Gastroesophageal sphincter (tissue), 4 donors: ENCODE results near the gene TFG. TPM values are rescaled to one million over a fixed set of nuclear protein-coding genes. Genes with fewer than 3 reads are reported as not detected.

ENCODE experiments used
- ATAC-seq: fragments of 150-250 bp; one replicate; pipeline ENCODE4 v1.9.1; 2016; ENCODE audit warnings: mild to moderate bottlenecking, moderate library complexity
- H3K27ac ChIP-seq, 4 donors: fragments of 200-600 bp; sonication (generic) in 3 of 4; 1 replicate in 3 of 4; 2 replicates in 1 of 4; pipeline ENCODE4 v1.5.1; 2016 to 2019
- H3K27me3 ChIP-seq: fragments of 200-600 bp; sonication (generic); one replicate; pipeline ENCODE4 v1.5.1; 2019
- H3K36me3 ChIP-seq, 2 donors: fragments of 200-600 bp; sonication (generic); one replicate each; pipeline ENCODE4 v1.5.1; 2019; ENCODE audit warnings: control low read depth in 1 of 2
- H3K4me1 ChIP-seq, 3 donors: fragments of 200-600 bp; sonication (generic); 1 replicate in 2 of 3; 2 replicates in 1 of 3; pipeline ENCODE4 v1.5.1; 2016 to 2019; ENCODE audit warnings: control low read depth in 2 of 3
- H3K4me3 ChIP-seq, 2 donors: fragments of 200-600 bp; sonication (generic); one replicate each; pipeline ENCODE4 v1.5.1; 2019; ENCODE audit warnings: mild to moderate bottlenecking in 1 of 2, moderate library complexity in 1 of 2
- H3K9me3 ChIP-seq, 3 donors: fragments of 200-600 bp; sonication (generic); one replicate each; pipeline ENCODE4 v1.5.1; 2017 to 2019; ENCODE audit warnings: control low read depth in 2 of 3
- EP300 ChIP-seq: sonication (generic); formaldehyde crosslinking; IDR thresholded peaks from one replicate; pipeline ENCODE4 v1.6.1; 2017; ENCODE audit warnings: antibody characterized with exemption, mild to moderate bottlenecking
- POLR2A ChIP-seq, 2 donors: fragments of 450-650 bp; IDR thresholded peaks; one replicate each; pipeline ENCODE4 v1.6.1; 2017; ENCODE audit warnings: antibody characterized with exemption in 2 of 2, mild to moderate bottlenecking in 2 of 2, moderate library complexity in 1 of 2
- POLR2AphosphoS5 ChIP-seq: sonication (generic); formaldehyde crosslinking; IDR thresholded peaks from one replicate; pipeline ENCODE4 v1.6.1; 2017; ENCODE audit warnings: antibody characterized with exemption
- WGBS, 2 donors: methylation state at CpG; one replicate each; pipeline ENCODE4 v1.1.5; 2018; ENCODE audit warnings: low coverage in 1 of 2; 5-methylcytosine and 5-hydroxymethylcytosine counted together
- total RNA-seq, 4 donors: library from RNA; depleted of rRNA; stranded (reverse); fragments of >200 nt; gene quantifications; one replicate each; pipeline ENCODE4 v1.1.0, GENCODE V29; 2016
- TF ChIP-seq, protein P1 (sequence below), 4 experiments: fragments of 200-600 bp in 2 of 4; fragments of 450-650 bp in 2 of 4; sonication (generic) in 1 of 4; IDR thresholded peaks; one replicate each; pipeline ENCODE4 v1.5.1; 2017 to 2019; ENCODE audit warnings: antibody characterized with exemption in 4 of 4, mild to moderate bottlenecking in 2 of 4, moderate library complexity in 2 of 4

The TFG gene
- total RNA-seq, 4 donors from 2014 or later, result 61.9 to 72.7 (median 64.1) TPM

DNA sequence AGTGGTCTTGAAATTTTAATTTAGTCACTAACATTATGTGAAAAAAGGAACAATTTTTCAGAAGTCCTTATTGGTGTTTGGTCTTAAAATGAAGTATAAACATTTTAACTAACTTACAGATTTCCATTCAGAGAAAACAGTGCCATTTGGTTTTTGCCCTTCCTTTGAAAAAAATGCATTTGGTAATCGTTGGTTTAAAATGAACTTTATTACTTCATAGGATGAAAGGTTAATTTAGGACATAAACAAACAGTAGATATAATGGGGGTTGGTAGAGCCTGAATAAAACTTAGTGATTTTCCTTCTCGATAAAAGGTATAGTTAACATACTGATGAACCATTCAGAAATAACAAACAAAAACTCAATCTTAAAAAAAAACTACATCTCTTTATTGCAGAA lies 39.7 kb downstream of the TFG start:
- peaks cover 0 to 12% (median 0%) of the 10 kb centered on the region in 3 donors for H3K4me1 ChIP-seq
- H3K4me3 ChIP-seq, result no peak overlapping the region
- 58 to 65% methylated on average over 2 of the region's 2 CpGs for WGBS, 2 donors
- TF ChIP-seq, protein P1, sequence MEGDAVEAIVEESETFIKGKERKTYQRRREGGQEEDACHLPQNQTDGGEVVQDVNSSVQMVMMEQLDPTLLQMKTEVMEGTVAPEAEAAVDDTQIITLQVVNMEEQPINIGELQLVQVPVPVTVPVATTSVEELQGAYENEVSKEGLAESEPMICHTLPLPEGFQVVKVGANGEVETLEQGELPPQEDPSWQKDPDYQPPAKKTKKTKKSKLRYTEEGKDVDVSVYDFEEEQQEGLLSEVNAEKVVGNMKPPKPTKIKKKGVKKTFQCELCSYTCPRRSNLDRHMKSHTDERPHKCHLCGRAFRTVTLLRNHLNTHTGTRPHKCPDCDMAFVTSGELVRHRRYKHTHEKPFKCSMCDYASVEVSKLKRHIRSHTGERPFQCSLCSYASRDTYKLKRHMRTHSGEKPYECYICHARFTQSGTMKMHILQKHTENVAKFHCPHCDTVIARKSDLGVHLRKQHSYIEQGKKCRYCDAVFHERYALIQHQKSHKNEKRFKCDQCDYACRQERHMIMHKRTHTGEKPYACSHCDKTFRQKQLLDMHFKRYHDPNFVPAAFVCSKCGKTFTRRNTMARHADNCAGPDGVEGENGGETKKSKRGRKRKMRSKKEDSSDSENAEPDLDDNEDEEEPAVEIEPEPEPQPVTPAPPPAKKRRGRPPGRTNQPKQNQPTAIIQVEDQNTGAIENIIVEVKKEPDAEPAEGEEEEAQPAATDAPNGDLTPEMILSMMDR (IDR thresholded peaks at IDR 0.05), result no peak
- TF ChIP-seq EP300, result no peak
- no peaks in the 10 kb centered on the region for H3K27me3 ChIP-seq
- no peaks in the 10 kb centered on the region for H3K9me3 ChIP-seq
- no peak for ATAC-seq
- H3K36me3 ChIP-seq, result peaks cover 0 to 91% of the 10 kb centered on the region in 2 donors
- H3K27ac ChIP-seq, result no peak overlapping the region

DNA sequence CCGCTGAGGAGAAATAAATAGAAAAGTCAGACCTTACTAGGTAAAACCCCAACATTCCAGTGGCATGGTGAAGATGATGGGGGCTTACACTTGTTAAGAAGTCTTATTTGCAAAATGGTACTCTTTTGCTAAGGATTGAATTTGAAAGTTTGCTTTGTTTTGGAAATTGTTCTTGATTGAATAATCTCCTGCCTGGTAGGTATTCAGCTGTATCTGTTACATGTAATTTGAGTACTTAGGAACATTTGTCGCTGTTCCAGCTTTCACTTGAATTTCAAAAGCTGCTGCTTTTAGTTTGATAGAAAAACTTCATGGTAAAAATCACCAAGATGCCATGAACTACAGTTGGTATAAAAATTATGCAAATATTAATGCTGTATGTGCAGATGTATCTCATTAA lies 44.6 kb downstream of the TFG start:
- Histone ChIP-seq H3K9me3 (no peaks in the 10 kb centered on the region), H3K27me3 (no peaks in the 10 kb centered on the region), H3K4me1 (peaks cover 0 to 31% (median 5%) of the 10 kb centered on the region in 3 donors), H3K4me3 (no peak overlapping the region), H3K27ac (peak overlapping the region in 1 of 4 donors; percentile 30), H3K36me3 (peaks cover 0 to 56% of the 10 kb centered on the region in 2 donors)
- 70 to 76% methylated on average over 2 of the region's 2 CpGs for WGBS, 2 donors
- no peak for ATAC-seq
- TF ChIP-seq POLR2A (IDR thresholded peaks at IDR 0.05) (no peak), EP300 (no peak), POLR2AphosphoS5 (no peak)
- TF ChIP-seq, protein P1 (IDR thresholded peaks at IDR 0.05), result no peak

DNA sequence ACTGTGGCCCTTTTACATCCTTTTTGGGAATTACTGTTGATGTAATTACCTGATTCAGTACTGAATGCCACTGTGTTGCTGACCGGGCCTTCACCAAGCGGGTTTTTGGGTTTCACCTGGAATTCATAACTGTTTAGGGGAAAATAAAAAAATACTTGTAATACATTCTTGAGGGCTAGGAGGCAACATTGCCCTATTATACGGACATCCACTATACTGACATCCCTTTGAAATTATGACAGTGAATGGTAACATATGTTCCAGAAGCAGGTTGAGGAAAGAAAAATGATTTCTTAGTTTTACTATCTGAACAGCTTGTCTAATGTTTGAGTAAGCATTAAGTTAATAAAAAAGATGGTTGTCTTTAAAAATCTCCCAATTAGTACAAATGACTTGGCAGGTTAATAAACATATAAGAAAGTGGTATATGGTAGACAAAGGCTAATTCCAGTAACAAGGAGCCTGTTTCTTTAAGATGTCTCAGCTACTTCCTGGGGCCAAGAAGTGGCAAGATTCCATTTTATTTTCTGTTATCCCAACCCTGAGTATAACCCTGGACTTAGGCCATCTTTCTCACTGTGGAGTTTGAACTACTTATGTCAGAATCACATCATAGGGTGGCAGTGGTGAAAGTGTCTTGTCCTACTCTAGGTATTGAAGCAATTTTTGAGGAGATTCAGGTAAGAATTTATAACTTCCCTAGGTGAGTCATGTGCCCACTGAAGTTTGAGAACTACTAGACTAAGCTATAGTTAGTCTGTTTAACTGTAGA lies 45.5 kb downstream of the TFG start:
- no peaks in the 10 kb centered on the region for H3K9me3 ChIP-seq
- H3K36me3 ChIP-seq, result peaks cover 0 to 47% of the 10 kb centered on the region in 2 donors
- no peak overlapping the region for H3K4me3 ChIP-seq
- 18 to 54% methylated on average over 1 to 3 of the region's 3 CpGs for WGBS, 2 donors
- no peak for ATAC-seq
- no peaks in the 10 kb centered on the region for H3K27me3 ChIP-seq
- peaks cover 0 to 31% (median 5%) of the 10 kb centered on the region in 3 donors for H3K4me1 ChIP-seq
- peak overlapping the region in 2 of 4 donors; percentile 28 to 34 for H3K27ac ChIP-seq
- TF ChIP-seq, protein P1 (IDR thresholded peaks at IDR 0.05), result no peak
- TF ChIP-seq POLR2AphosphoS5 (no peak), POLR2A (IDR thresholded peaks at IDR 0.05) (no peak), EP300 (no peak)

DNA sequence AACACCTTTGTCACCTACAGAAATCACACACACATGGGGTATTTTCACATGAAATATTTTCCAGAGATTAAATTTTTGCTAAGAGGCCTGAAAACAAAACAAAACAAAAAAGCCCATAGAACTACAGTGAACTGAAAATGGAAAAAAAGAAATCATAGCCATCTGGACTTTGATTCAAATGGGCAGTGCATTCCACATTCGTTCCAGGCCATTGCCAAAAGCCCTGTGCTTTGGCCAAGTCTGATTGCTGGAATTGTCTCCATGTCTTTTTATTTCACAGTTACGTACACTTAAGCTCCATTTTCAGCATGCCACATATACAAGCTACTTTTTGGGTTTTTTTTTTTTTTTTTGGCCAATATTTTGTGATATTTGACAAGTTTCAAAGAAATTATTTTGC lies 47.1 kb downstream of the TFG start:
- no peaks in the 10 kb centered on the region for H3K9me3 ChIP-seq
- H3K27ac ChIP-seq, result peak overlapping the region in 2 of 4 donors; percentile 21 to 32
- no peaks in the 10 kb centered on the region for H3K27me3 ChIP-seq
- peaks cover 0 to 31% (median 5%) of the 10 kb centered on the region in 3 donors for H3K4me1 ChIP-seq
- ATAC-seq, result no peak
- H3K36me3 ChIP-seq, result peaks cover 0 to 30% of the 10 kb centered on the region in 2 donors
- 9 to 17% methylated on average over 2 of the region's 2 CpGs for WGBS, 2 donors
- H3K4me3 ChIP-seq, result no peak overlapping the region
- TF ChIP-seq EP300 (no peak), POLR2AphosphoS5 (peak; percentile 57), POLR2A (IDR thresholded peaks at IDR 0.05) (no peak)
- TF ChIP-seq, protein P1 (IDR thresholded peaks at IDR 0.05), result no peak

DNA sequence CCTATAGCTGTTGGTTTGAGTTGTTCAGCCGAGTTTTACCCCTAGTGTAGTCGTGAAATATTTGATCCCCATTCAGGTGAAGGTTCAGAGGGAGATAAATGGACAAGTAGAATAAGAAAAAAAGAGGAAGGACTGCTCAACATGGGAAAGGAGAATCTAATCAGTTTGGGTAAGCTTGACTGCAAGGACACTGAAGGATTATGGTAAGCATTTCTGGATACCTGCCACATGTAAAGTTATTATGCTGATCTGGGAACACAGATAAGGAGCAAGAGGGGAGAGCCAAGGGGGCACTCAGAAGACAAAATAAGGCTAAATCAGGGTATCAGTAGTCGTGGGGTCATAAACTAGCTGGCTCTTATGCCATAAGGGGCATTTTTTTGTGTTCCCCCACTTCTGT lies 49.9 kb downstream of the TFG start:
- H3K4me1 ChIP-seq, result peaks cover 0 to 25% (median 5%) of the 10 kb centered on the region in 3 donors
- H3K4me3 ChIP-seq, result no peak overlapping the region
- H3K9me3 ChIP-seq, result no peaks in the 10 kb centered on the region
- H3K27me3 ChIP-seq, result no peaks in the 10 kb centered on the region
- no peak overlapping the region for H3K27ac ChIP-seq
- 61 to 69% methylated on average over 3 of the region's 3 CpGs for WGBS, 2 donors
- ATAC-seq, result no peak
- H3K36me3 ChIP-seq, result peaks cover 0 to 3% of the 10 kb centered on the region in 2 donors
- TF ChIP-seq, protein P1 (IDR thresholded peaks at IDR 0.05), result no peak
- TF ChIP-seq POLR2AphosphoS5, result no peak
- TF ChIP-seq EP300, result no peak
- TF ChIP-seq POLR2A (IDR thresholded peaks at IDR 0.05), result no peak
